Measurements from ENCODE around the gene CDKL1. TPM values are rescaled to one million over a fixed set of nuclear protein-coding genes. Genes with fewer than 3 reads are reported as not detected.
A peak's percentile ranks its signal among the peaks of the same experiment; 100 is the strongest.

Gene CDKL1
- total RNA-seq, 2 donors from 2014 or later, result 16.2 to 36.2 TPM

DNA sequence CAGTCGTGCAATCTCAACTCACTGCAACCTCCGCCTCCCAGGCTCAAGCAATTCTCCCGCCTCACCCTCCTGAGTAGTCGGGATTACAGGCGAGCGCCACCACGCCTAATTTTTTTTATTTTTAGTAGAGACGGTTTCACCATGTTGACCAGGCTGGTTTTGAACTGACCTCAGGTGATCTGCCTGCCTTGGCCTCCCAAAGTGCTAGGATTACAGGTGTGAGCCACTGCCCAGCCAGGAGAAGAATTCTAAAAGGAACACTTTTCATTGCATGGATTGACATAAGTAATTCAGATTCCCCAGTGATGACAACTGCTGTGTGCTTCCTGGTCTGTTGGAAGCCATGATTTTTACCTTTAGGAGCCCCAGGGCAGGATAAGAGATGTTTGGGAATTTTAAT is 62.5 kb downstream of the CDKL1 start:
- Histone ChIP-seq H3K4me3 (no peak overlapping the region), H3K27me3 (no peaks in the 10 kb centered on the region), H3K36me3 (no peaks in the 10 kb centered on the region), H3K9me3 (no peaks in the 10 kb centered on the region), H3K9ac (ENCODE audit: low read depth in 2 of 2, low read length in 2 of 2) (no peak overlapping the region), H3K4me1 (no peaks in the 10 kb centered on the region), H3K27ac (no peak overlapping the region)
- intact Hi-C loops (cut with DNase I), result no loop called here
- no peak for DNase-seq
- no peak for TF ChIP-seq CTCF (IDR thresholded peaks at IDR 0.05)

DNA sequence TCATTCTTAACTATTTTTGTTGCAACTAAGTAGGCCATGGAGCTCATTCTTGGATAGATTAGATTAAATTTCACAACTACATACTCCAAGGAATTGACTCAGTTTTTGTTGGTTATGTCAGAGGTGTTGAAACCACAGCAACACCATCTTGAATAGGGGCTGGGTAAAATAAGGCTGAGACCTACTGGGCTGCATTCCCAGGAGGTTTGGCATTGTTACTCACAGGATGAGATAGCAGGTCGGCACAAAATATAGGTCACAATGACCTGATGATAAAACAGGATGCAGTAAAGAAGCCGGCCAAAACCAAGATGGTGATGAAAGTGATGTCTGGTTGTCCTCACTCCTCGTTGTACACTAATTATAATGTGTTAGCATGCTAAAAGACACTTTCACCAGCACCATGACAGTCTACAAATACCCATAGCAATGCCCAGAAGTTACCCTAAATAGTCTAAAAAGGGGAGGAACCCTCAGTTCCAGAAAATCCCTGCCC is 63.6 kb downstream of the CDKL1 start:
- intact Hi-C loops (cut with DNase I), result no loop called here
- H3K9me3 ChIP-seq, result no peaks in the 10 kb centered on the region

DNA sequence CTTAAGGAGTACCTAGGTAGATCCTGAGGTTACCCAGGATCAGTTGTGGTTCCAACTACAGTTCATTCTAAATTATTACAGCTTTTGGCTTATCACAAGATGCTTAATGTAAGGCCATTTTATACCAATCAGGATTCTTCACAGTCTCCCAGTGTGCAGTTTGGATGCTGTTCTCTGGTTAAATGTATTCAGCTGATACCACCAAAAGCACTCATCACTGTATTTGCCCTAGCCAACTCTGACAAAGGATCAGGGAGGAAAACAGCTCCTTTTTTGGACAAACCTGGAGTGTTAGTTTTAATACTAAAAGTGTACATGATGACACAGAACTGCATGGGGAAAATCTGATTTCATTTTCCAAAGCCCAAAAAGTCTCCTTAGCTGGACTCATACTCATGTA is 65.1 kb downstream of the CDKL1 start:
- Histone ChIP-seq H3K9ac (ENCODE audit: low read depth in 2 of 2, low read length in 2 of 2) (no peak overlapping the region), H3K36me3 (no peaks in the 10 kb centered on the region), H3K4me1 (no peaks in the 10 kb centered on the region), H3K9me3 (no peaks in the 10 kb centered on the region), H3K4me3 (no peak overlapping the region), H3K27ac (no peak overlapping the region), H3K27me3 (no peaks in the 10 kb centered on the region)
- intact Hi-C loops (cut with DNase I), result no loop called here
- no peak for TF ChIP-seq CTCF (IDR thresholded peaks at IDR 0.05)
- no peak for DNase-seq

More for the DNA sequence above, 63.6 kb downstream of the CDKL1 start:
- H3K27me3 ChIP-seq, result no peaks in the 10 kb centered on the region
- no peak overlapping the region for H3K27ac ChIP-seq
- H3K4me1 ChIP-seq, result no peaks in the 10 kb centered on the region
- no peak overlapping the region for H3K4me3 ChIP-seq
- TF ChIP-seq CTCF (IDR thresholded peaks at IDR 0.05), result no peak
- no peak for DNase-seq
- no peaks in the 10 kb centered on the region for H3K36me3 ChIP-seq
- no peak overlapping the region for H3K9ac ChIP-seq (ENCODE audit: low read depth in 2 of 2, low read length in 2 of 2)

DNA sequence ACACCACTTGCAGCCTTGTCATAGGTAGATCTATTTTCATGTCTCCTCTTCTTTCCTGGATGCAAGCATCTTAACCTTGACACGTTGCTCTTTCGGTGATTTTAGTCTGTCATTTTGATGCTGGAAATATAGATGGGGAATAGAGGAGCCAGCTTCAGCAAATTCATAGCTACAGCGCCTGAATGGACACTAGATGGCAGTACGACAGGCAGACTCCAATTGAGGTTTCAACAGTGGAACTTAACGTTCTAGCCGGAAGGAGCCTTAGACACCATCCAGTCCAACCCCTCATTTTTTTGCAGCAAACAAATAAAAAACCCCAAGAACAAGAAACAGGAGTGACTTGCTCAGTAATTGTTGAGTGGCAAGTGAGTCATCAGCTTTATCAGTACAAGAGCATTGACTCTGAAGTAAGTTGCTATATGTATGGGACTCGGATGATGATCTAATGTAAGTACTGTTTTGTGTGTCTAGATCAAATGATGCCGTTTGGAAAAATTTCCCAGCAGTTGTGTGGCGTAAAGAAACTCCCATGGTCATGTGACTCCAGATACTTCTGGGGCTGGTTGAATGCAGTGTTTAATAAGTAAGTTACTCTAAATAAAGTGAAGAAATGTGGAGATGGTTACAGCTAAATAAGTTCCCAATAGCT is 75.5 kb downstream of the CDKL1 start:
- Histone ChIP-seq H3K4me3 (no peak overlapping the region), H3K4me1 (no peaks in the 10 kb centered on the region), H3K9ac (ENCODE audit: low read depth in 2 of 2, low read length in 2 of 2) (no peak overlapping the region), H3K36me3 (no peaks in the 10 kb centered on the region), H3K27ac (peak overlapping the region; percentile 48), H3K9me3 (no peaks in the 10 kb centered on the region), H3K27me3 (no peaks in the 10 kb centered on the region)
- intact Hi-C loops (cut with DNase I), result loop anchor here (2.0 kb wide), 1 partner anchor 212 kb away; the partner anchor contains the start of gene MAP4K5
- TF ChIP-seq CTCF (IDR thresholded peaks at IDR 0.05), result peak; percentile 77
- peak; percentile 77 for DNase-seq

- peak overlapping the region; percentile 48 for H3K27ac ChIP-seq
- no peaks in the 10 kb centered on the region for H3K36me3 ChIP-seq
- TF ChIP-seq CTCF (IDR thresholded peaks at IDR 0.05), result no peak
- H3K9ac ChIP-seq (ENCODE audit: low read depth in 2 of 2, low read length in 2 of 2), result no peak overlapping the region
- intact Hi-C loops (cut with DNase I), result loop anchor here (2.0 kb wide), 1 partner anchor 213 kb away; the partner anchor contains the start of gene MAP4K5
- H3K9me3 ChIP-seq, result no peaks in the 10 kb centered on the region
- no peaks in the 10 kb centered on the region for H3K4me1 ChIP-seq
- DNase-seq, result no peak
- H3K4me3 ChIP-seq, result no peak overlapping the region
- no peaks in the 10 kb centered on the region for H3K27me3 ChIP-seq
Measured at GRCh38 chr14:50320283-50320682, 76.4 kb downstream of the CDKL1 start.

Measured in colonic mucosa (tissue), 4 donors.